Measurements from ENCODE around the gene ADGRF3. TPM values are rescaled to one million over a fixed set of nuclear protein-coding genes. Genes with fewer than 3 reads are reported as not detected.

The ADGRF3 gene
- total RNA-seq, 1 experiment from 2014 or later, result not detected

GRCh38 chr2:26318950-26319349 is 27.6 kb downstream of the ADGRF3 start:
- H3K9me2 ChIP-seq (ENCODE audit: insufficient read depth), result no peaks in the 10 kb centered on the region
- no peak overlapping the region for H3K27ac ChIP-seq (ENCODE audit: low read depth, low read length)
- no peak for DNase-seq (ENCODE audit: low read depth, low spot score)
- no peak overlapping the region for H2AFZ ChIP-seq (ENCODE audit: low read depth, low read length, poor library complexity, severe bottlenecking)
- BruUV-seq (replicated peaks), result no TSS peak
- H3K4me1 ChIP-seq (ENCODE audit: control insufficient read depth in 1 of 2, insufficient read depth in 2 of 2, low read length in 2 of 2), result no peaks in the 10 kb centered on the region
- H3K9me3 ChIP-seq (ENCODE audit: control insufficient read depth in 1 of 2, insufficient read depth in 1 of 2, low read depth in 1 of 2, low read length in 2 of 2), result no peaks in the 10 kb centered on the region
- no peaks in the 10 kb centered on the region for H3K36me3 ChIP-seq (ENCODE audit: control insufficient read depth in 1 of 2, insufficient read depth in 2 of 2, low read length in 2 of 2)
- no peak overlapping the region for H3K9ac ChIP-seq (ENCODE audit: low read length)
- RAD21 ChIA-PET (ENCODE audit: low non-redundant PET in 1 of 2, low total read pairs in 2 of 2, uncharacterized antibody in 2 of 2, unreplicated experiment in 2 of 2), result no interaction called here
- POLR2A ChIA-PET, result no interaction called here
- peaks cover 3% of the 10 kb centered on the region; the same call in 1 of the 2 replicates for H3K27me3 ChIP-seq (ENCODE audit: insufficient read depth, low read length)
- intact Hi-C loops (cut with micrococcal nuclease), result no loop called here
- no peaks in the 10 kb centered on the region for H4K20me1 ChIP-seq (ENCODE audit: insufficient read depth)
- H3K79me2 ChIP-seq (ENCODE audit: insufficient read depth, low read length), result no peaks in the 10 kb centered on the region
- no peak for ATAC-seq
- CTCF ChIA-PET, result no interaction called here
- H3K4me2 ChIP-seq (ENCODE audit: low read length), result no peak overlapping the region
- no peak for TF ChIP-seq ZBTB33 (IDR thresholded peaks at IDR 0.05; ENCODE audit: extremely low read depth, insufficient replicate concordance, low read length)
- TF ChIP-seq SP1 (IDR thresholded peaks at IDR 0.05; ENCODE audit: low read depth), result no peak
- TF ChIP-seq MAX (IDR thresholded peaks at IDR 0.05), result no peak
- TF ChIP-seq SRF (IDR thresholded peaks at IDR 0.05; ENCODE audit: low read depth), result no peak
- no peak for TF ChIP-seq ZFX (IDR thresholded peaks at IDR 0.05)
- TF ChIP-seq YY1 (IDR thresholded peaks at IDR 0.05; ENCODE audit: extremely low read depth, insufficient replicate concordance, low read depth, low read length), result no peak
- no peak overlapping the region for H3K4me3 ChIP-seq (replicated peaks in 1 of 2; ENCODE audit: low read depth in 1 of 2, low read length in 2 of 2)

- Histone ChIP-seq H2AFZ (ENCODE audit: low read depth, low read length, poor library complexity, severe bottlenecking) (no peak overlapping the region), H4K20me1 (ENCODE audit: insufficient read depth) (no peaks in the 10 kb centered on the region), H3K79me2 (ENCODE audit: insufficient read depth, low read length) (no peaks in the 10 kb centered on the region), H3K4me3 (replicated peaks in 1 of 2; ENCODE audit: low read depth in 1 of 2, low read length in 2 of 2) (no peak overlapping the region), H3K27ac (ENCODE audit: low read depth, low read length) (no peak overlapping the region), H3K9me3 (ENCODE audit: control insufficient read depth in 1 of 2, insufficient read depth in 1 of 2, low read depth in 1 of 2, low read length in 2 of 2) (no peaks in the 10 kb centered on the region), H3K36me3 (ENCODE audit: control insufficient read depth in 1 of 2, insufficient read depth in 2 of 2, low read length in 2 of 2) (no peaks in the 10 kb centered on the region), H3K4me2 (ENCODE audit: low read length) (no peak overlapping the region), H3K27me3 (ENCODE audit: insufficient read depth, low read length) (peaks cover 3% of the 10 kb centered on the region; the same call in 1 of the 2 replicates), H3K9me2 (ENCODE audit: insufficient read depth) (no peaks in the 10 kb centered on the region), H3K9ac (ENCODE audit: low read length) (no peak overlapping the region), H3K4me1 (ENCODE audit: control insufficient read depth in 1 of 2, insufficient read depth in 2 of 2, low read length in 2 of 2) (no peaks in the 10 kb centered on the region)
- RAD21 ChIA-PET (ENCODE audit: low non-redundant PET in 1 of 2, low total read pairs in 2 of 2, uncharacterized antibody in 2 of 2, unreplicated experiment in 2 of 2), result no interaction called here
- POLR2A ChIA-PET, result no interaction called here
- TF ChIP-seq JUND (IDR thresholded peaks at IDR 0.05) (no peak), POLR2AphosphoS5 (IDR thresholded peaks at IDR 0.05; ENCODE audit: low read depth, low read length) (no peak), ATF3 (IDR thresholded peaks at IDR 0.05) (no peak), FOSL1 (IDR thresholded peaks at IDR 0.05; ENCODE audit: low read depth) (no peak), SRF (IDR thresholded peaks at IDR 0.05; ENCODE audit: low read depth) (no peak), MAX (IDR thresholded peaks at IDR 0.05) (no peak), ZNF274 (IDR thresholded peaks at IDR 0.05; ENCODE audit: low read depth, low read length) (no peak), SIN3A (IDR thresholded peaks at IDR 0.05; ENCODE audit: low read depth) (no peak)
- no TSS peak for BruUV-seq (replicated peaks)
- intact Hi-C loops (cut with micrococcal nuclease), result no loop called here
- DNase-seq (ENCODE audit: low read depth, low spot score), result no peak
- CTCF ChIA-PET, result no interaction called here
- no peak for ATAC-seq
Observed at GRCh38 chr2:26317377-26318105, 29.0 kb downstream of the ADGRF3 start.
